D341Med (cell line): ENCODE data around the gene NR1H3.
A peak's percentile ranks its signal among the peaks of the same experiment; 100 is the strongest.

Source experiments
- DNase-seq: peaks from one replicate; pipeline ENCODE4 v3.0.0; 2012; ENCODE audit warnings: low spot score

NR1H3 gene

GRCh38 chr11:47244448-47245350 is 13.1 kb upstream of the NR1H3 start:
- DNase-seq, result peak; percentile 15

- DNase-seq, result no peak
These were observed 12.0 kb upstream of the NR1H3 start for GRCh38 chr11:47245611-47246357.

GRCh38 chr11:47247502-47247901 is 10.3 kb upstream of the NR1H3 start:
- DNase-seq, result peak; percentile 8

GRCh38 chr11:47248304-47248663 is 9.5 kb upstream of the NR1H3 start:
- no peak for DNase-seq

- DNase-seq, result peak; percentile 90
These were observed 9.0 kb upstream of the NR1H3 start, which contains the start of gene ACP2 for GRCh38 chr11:47248664-47249377. Gene ACP2 (minus strand): TSS chr11:47248814. CDS start chr11:47248789, 25 bp downstream.

- no peak for DNase-seq
These were observed 8.4 kb upstream of the NR1H3 start for GRCh38 chr11:47249378-47249715.

- no peak for DNase-seq
These were observed 6.0 kb upstream of the NR1H3 start for GRCh38 chr11:47251751-47252150.

- no peak for DNase-seq
These were observed 4.1 kb upstream of the NR1H3 start for GRCh38 chr11:47253660-47254059.

- no peak for DNase-seq
These were observed 3.4 kb upstream of the NR1H3 start for GRCh38 chr11:47254386-47254785.

GRCh38 chr11:47256374-47256773 is 1.4 kb upstream of the NR1H3 start:
- DNase-seq, result no peak

GRCh38 chr11:47257177-47257516 is 649 bp upstream of the NR1H3 start:
- no peak for DNase-seq

GRCh38 chr11:47258317-47258902 is 614 bp downstream of the NR1H3 start:
- no peak for DNase-seq

GRCh38 chr11:47259232-47259977 is 1.6 kb downstream of the NR1H3 start:
- peak; percentile 79 for DNase-seq

- DNase-seq, result peak; percentile 4
These were observed 2.6 kb downstream of the NR1H3 start for GRCh38 chr11:47260366-47260765.

- peak; percentile 11 for DNase-seq
These were observed 3.5 kb downstream of the NR1H3 start for GRCh38 chr11:47261291-47261800.

GRCh38 chr11:47264119-47264518 is 6.3 kb downstream of the NR1H3 start:
- no peak for DNase-seq

- no peak for DNase-seq
These were observed 6.7 kb downstream of the NR1H3 start for GRCh38 chr11:47264521-47264920.

GRCh38 chr11:47267876-47268275 is 10.1 kb downstream of the NR1H3 start:
- no peak for DNase-seq

GRCh38 chr11:47268448-47269001 is 10.7 kb downstream of the NR1H3 start:
- DNase-seq, result no peak

GRCh38 chr11:47269002-47269828 is 11.4 kb downstream of the NR1H3 start:
- DNase-seq, result peak; percentile 96
